ENCODE results near the gene SLC9A8.
"Not testable (repeated sequence)": the region's sequence is repeated elsewhere in the genome, so short reads cannot be mapped to it uniquely, and the experiment has no call there.

SLC9A8 gene

GRCh38 chr20:49796600-49797343, 15.9 kb upstream of the SLC9A8 start:
- H3K4me3 ChIP-seq (ENCODE audit: low read depth, low read length), result no peak overlapping the region
- DNase-seq (ENCODE audit: low read depth), result no peak
- no peak for TF ChIP-seq CTCF (IDR thresholded peaks at IDR 0.05; ENCODE audit: insufficient read depth, low read depth, low read length, missing control alignments)

- no peak for TF ChIP-seq CTCF (IDR thresholded peaks at IDR 0.05; ENCODE audit: insufficient read depth, low read depth, low read length, missing control alignments)
- H3K4me3 ChIP-seq (ENCODE audit: low read depth, low read length), result no peak overlapping the region
- DNase-seq (ENCODE audit: low read depth), result no peak
These were observed 15.3 kb upstream of the SLC9A8 start for GRCh38 chr20:49797344-49797615.

GRCh38 chr20:49798718-49799117, 13.9 kb upstream of the SLC9A8 start:
- no peak overlapping the region for H3K4me3 ChIP-seq (ENCODE audit: low read depth, low read length)
- no peak for DNase-seq (ENCODE audit: low read depth)
- no peak for TF ChIP-seq CTCF (IDR thresholded peaks at IDR 0.05; ENCODE audit: insufficient read depth, low read depth, low read length, missing control alignments)

GRCh38 chr20:49799698-49800097, 12.9 kb upstream of the SLC9A8 start:
- no peak for TF ChIP-seq CTCF (IDR thresholded peaks at IDR 0.05; ENCODE audit: insufficient read depth, low read depth, low read length, missing control alignments)
- H3K4me3 ChIP-seq (ENCODE audit: low read depth, low read length), result no peak overlapping the region
- no peak for DNase-seq (ENCODE audit: low read depth)

- H3K4me3 ChIP-seq (ENCODE audit: low read depth, low read length), result no peak overlapping the region
- DNase-seq (ENCODE audit: low read depth), result no peak
- TF ChIP-seq CTCF (IDR thresholded peaks at IDR 0.05; ENCODE audit: insufficient read depth, low read depth, low read length, missing control alignments), result no peak
These were observed 9.2 kb upstream of the SLC9A8 start for GRCh38 chr20:49803418-49803817.

- no peak overlapping the region for H3K4me3 ChIP-seq (ENCODE audit: low read depth, low read length)
- no peak for TF ChIP-seq CTCF (IDR thresholded peaks at IDR 0.05; ENCODE audit: insufficient read depth, low read depth, low read length, missing control alignments)
- DNase-seq (ENCODE audit: low read depth), result no peak
These were observed 8.3 kb upstream of the SLC9A8 start for GRCh38 chr20:49804364-49804763.

- peak; percentile 94 for DNase-seq (ENCODE audit: low read depth)
- H3K4me3 ChIP-seq (ENCODE audit: low read depth, low read length), result not testable (repeated sequence)
These were observed 7.3 kb upstream of the SLC9A8 start for GRCh38 chr20:49805224-49805876.

Data from GM12865 (cell line).